GM12891 (cell line): Measurements from ENCODE around the gene POLR2E. TPM values are rescaled to one million over a fixed set of nuclear protein-coding genes. Genes with fewer than 3 reads are reported as not detected.

Source experiments
- DNase-seq: peaks from one replicate; pipeline ENCODE4 v3.0.0; 2011; ENCODE audit warnings: low spot score; ENCODE audit not compliant: insufficient read length
- FAIRE-seq: peaks from 2 replicates; lab custom pipeline; 2011; peaks lifted over from hg19 to GRCh38; lab: Jason Lieb, UNC
- PAX5 ChIP-seq: IDR thresholded peaks from 2 replicates; pipeline ENCODE4 v1.6.1; 2011; ENCODE audit warnings: low read length, moderate library complexity, mild to moderate bottlenecking; ENCODE audit not compliant: insufficient read depth, severe bottlenecking
- POLR2A ChIP-seq: IDR thresholded peaks from 2 replicates; pipeline ENCODE4 v1.6.1; 2011; ENCODE audit warnings: low read depth, low read length, control low read depth
- POLR2AphosphoS5 ChIP-seq: IDR thresholded peaks from 2 replicates; pipeline ENCODE4 v1.6.1; 2011; ENCODE audit warnings: low read depth, low read length, control low read depth
- POU2F2 ChIP-seq: IDR thresholded peaks from 2 replicates; pipeline ENCODE4 v1.6.1; 2011; ENCODE audit warnings: low read depth, mild to moderate bottlenecking, control low read depth, low read length, moderate library complexity
- SPI1 ChIP-seq: IDR thresholded peaks from 2 replicates; pipeline ENCODE4 v1.6.1; 2011; ENCODE audit warnings: low read depth, low read length, control low read depth
- TAF1 ChIP-seq: IDR thresholded peaks from 2 replicates; pipeline ENCODE4 v1.6.1; 2011; ENCODE audit warnings: low read depth, low read length, control low read depth
- polyA plus RNA-seq: library from polyadenylated mRNA; unstranded; fragments of >200 nt; gene quantifications from one replicate; pipeline ENCODE4 v1.2.1, GENCODE V29; 2012; ENCODE audit warnings: low read depth, missing spikeins, inconsistent platforms; ENCODE audit not compliant: missing spikeins

Gene POLR2E
- polyA plus RNA-seq = 196 TPM

- peak; percentile 100 for FAIRE-seq
- DNase-seq = peak; percentile 98
- TF ChIP-seq POLR2A (peak; percentile 42; the same call in 1 of the 2 replicates), TAF1 (peak; percentile 44; the same call in 1 of the 2 replicates), POU2F2 (peak; percentile 58; the same call in 1 of the 2 replicates), PAX5 (no peak), SPI1 (no peak), POLR2AphosphoS5 (peak; percentile 51; the same call in 1 of the 2 replicates)
These were observed at the start of gene POLR2E for GRCh38 chr19:1094978-1095701. TSS of gene POLR2E (minus strand) at chr19:1095375. CDS start at chr19:1095315, 60 bp downstream.

- FAIRE-seq (no peak), DNase-seq (no peak)
- TF ChIP-seq POU2F2 = no peak
- no peak for TF ChIP-seq PAX5
- TF ChIP-seq TAF1 = no peak
- no peak for TF ChIP-seq POLR2AphosphoS5
- TF ChIP-seq SPI1 = no peak
- TF ChIP-seq POLR2A = no peak
These were observed 49.6 kb upstream of the POLR2E start for GRCh38 chr19:1144741-1145140.

- no peak for TF ChIP-seq POLR2AphosphoS5
- no peak for TF ChIP-seq PAX5
- TF ChIP-seq POLR2A = no peak
- no peak for TF ChIP-seq TAF1
- TF ChIP-seq SPI1 = no peak
- no peak for TF ChIP-seq POU2F2
- FAIRE-seq = no peak
- no peak for DNase-seq
These were observed 48.7 kb upstream of the POLR2E start for GRCh38 chr19:1143828-1144399.

GRCh38 chr19:1141944-1142343 is 46.8 kb upstream of the POLR2E start:
- TF ChIP-seq PAX5 (no peak), SPI1 (no peak), POLR2A (no peak), POU2F2 (no peak), TAF1 (no peak), POLR2AphosphoS5 (no peak)
- FAIRE-seq (peak; percentile 95), DNase-seq (no peak)

GRCh38 chr19:1140272-1141027 is 45.3 kb upstream of the POLR2E start:
- no peak for TF ChIP-seq POU2F2
- no peak for TF ChIP-seq SPI1
- TF ChIP-seq POLR2A = no peak
- no peak for TF ChIP-seq TAF1
- TF ChIP-seq POLR2AphosphoS5 = no peak
- TF ChIP-seq PAX5 = no peak
- no peak for DNase-seq
- no peak for FAIRE-seq

- no peak for DNase-seq
- no peak for FAIRE-seq
- no peak for TF ChIP-seq POU2F2
- TF ChIP-seq POLR2AphosphoS5 = no peak
- TF ChIP-seq PAX5 = no peak
These were observed 44.0 kb upstream of the POLR2E start for GRCh38 chr19:1139126-1139525.

- FAIRE-seq = no peak
- TF ChIP-seq TAF1 (no peak), PAX5 (no peak), SPI1 (no peak), POLR2A (no peak), POLR2AphosphoS5 (no peak), POU2F2 (no peak)
- no peak for DNase-seq
These were observed 42.9 kb upstream of the POLR2E start for GRCh38 chr19:1138121-1138520.

- DNase-seq (no peak), FAIRE-seq (no peak)
- TF ChIP-seq POLR2AphosphoS5 (no peak), TAF1 (no peak)
These were observed 41.6 kb upstream of the POLR2E start for GRCh38 chr19:1136621-1137317.

GRCh38 chr19:1136201-1136600 is 41.0 kb upstream of the POLR2E start:
- DNase-seq (no peak), FAIRE-seq (peak; percentile 47)
- no peak for TF ChIP-seq POLR2AphosphoS5
- TF ChIP-seq POU2F2 = no peak
- TF ChIP-seq SPI1 = no peak

- no peak for FAIRE-seq
These were observed 40.3 kb upstream of the POLR2E start for GRCh38 chr19:1135454-1135853.

More at GRCh38 chr19:1135454-1135853, 40.3 kb upstream of the POLR2E start:
- DNase-seq = no peak
- no peak for TF ChIP-seq PAX5
- TF ChIP-seq SPI1 = no peak
- no peak for TF ChIP-seq POU2F2
- TF ChIP-seq POLR2A = no peak
